Measurements from ENCODE around the gene SLC17A6.

Gene SLC17A6

DNA sequence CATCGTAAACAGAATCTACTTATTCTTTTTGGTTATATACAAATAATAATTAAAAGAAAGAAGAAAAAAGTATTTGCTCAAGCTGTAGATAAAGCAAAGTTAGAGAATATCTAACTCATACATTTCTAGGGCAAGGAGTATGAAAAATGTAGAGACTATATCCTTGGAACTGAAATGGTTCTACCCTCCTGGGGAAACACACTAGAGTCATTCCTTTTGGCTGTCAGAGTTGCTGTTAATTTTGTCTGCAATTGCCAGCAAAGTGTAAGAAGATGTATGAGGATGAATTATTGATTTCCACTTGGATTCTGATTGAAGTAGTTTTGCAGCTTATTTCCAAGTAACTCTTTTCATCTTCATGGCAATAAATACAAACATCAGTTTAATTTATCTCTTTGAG lies 69.1 kb downstream of the SLC17A6 start:
- no peak for ATAC-seq
- TF ChIP-seq CSDC2 (CRISPR knock-in tag; IDR thresholded peaks at IDR 0.05) (no peak), PPARA (CRISPR knock-in tag; IDR thresholded peaks at IDR 0.05; ENCODE audit: borderline replicate concordance) (no peak), TCF4 (CRISPR knock-in tag; IDR thresholded peaks at IDR 0.05; ENCODE audit: borderline replicate concordance) (no peak), ESRRG (CRISPR knock-in tag; IDR thresholded peaks at IDR 0.05) (no peak), SNAI2 (CRISPR knock-in tag; IDR thresholded peaks at IDR 0.05) (no peak), ARNTL (CRISPR knock-in tag; IDR thresholded peaks at IDR 0.05; ENCODE audit: borderline replicate concordance, low read depth) (no peak), TOX (CRISPR knock-in tag; IDR thresholded peaks at IDR 0.05; ENCODE audit: borderline replicate concordance) (no peak), ZFP30 (CRISPR knock-in tag; IDR thresholded peaks at IDR 0.05) (no peak), RARB (CRISPR knock-in tag; IDR thresholded peaks at IDR 0.05) (no peak), ZC3H10 (CRISPR knock-in tag; IDR thresholded peaks at IDR 0.05) (no peak), ISL1 (CRISPR knock-in tag; IDR thresholded peaks at IDR 0.05) (no peak), GLIS3 (CRISPR knock-in tag; IDR thresholded peaks at IDR 0.05) (no peak), BACH2 (CRISPR knock-in tag; IDR thresholded peaks at IDR 0.05; ENCODE audit: borderline replicate concordance) (no peak), ZNF565 (CRISPR knock-in tag; conservative IDR thresholded peaks at IDR 0.05; ENCODE audit: low read depth) (no peak)
- TF ChIP-seq, protein P1, sequence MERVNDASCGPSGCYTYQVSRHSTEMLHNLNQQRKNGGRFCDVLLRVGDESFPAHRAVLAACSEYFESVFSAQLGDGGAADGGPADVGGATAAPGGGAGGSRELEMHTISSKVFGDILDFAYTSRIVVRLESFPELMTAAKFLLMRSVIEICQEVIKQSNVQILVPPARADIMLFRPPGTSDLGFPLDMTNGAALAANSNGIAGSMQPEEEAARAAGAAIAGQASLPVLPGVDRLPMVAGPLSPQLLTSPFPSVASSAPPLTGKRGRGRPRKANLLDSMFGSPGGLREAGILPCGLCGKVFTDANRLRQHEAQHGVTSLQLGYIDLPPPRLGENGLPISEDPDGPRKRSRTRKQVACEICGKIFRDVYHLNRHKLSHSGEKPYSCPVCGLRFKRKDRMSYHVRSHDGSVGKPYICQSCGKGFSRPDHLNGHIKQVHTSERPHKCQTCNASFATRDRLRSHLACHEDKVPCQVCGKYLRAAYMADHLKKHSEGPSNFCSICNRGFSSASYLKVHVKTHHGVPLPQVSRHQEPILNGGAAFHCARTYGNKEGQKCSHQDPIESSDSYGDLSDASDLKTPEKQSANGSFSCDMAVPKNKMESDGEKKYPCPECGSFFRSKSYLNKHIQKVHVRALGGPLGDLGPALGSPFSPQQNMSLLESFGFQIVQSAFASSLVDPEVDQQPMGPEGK (CRISPR knock-in tag; IDR thresholded peaks at IDR 0.05; ENCODE audit: borderline replicate concordance): no peak
- TF ChIP-seq, protein P2, sequence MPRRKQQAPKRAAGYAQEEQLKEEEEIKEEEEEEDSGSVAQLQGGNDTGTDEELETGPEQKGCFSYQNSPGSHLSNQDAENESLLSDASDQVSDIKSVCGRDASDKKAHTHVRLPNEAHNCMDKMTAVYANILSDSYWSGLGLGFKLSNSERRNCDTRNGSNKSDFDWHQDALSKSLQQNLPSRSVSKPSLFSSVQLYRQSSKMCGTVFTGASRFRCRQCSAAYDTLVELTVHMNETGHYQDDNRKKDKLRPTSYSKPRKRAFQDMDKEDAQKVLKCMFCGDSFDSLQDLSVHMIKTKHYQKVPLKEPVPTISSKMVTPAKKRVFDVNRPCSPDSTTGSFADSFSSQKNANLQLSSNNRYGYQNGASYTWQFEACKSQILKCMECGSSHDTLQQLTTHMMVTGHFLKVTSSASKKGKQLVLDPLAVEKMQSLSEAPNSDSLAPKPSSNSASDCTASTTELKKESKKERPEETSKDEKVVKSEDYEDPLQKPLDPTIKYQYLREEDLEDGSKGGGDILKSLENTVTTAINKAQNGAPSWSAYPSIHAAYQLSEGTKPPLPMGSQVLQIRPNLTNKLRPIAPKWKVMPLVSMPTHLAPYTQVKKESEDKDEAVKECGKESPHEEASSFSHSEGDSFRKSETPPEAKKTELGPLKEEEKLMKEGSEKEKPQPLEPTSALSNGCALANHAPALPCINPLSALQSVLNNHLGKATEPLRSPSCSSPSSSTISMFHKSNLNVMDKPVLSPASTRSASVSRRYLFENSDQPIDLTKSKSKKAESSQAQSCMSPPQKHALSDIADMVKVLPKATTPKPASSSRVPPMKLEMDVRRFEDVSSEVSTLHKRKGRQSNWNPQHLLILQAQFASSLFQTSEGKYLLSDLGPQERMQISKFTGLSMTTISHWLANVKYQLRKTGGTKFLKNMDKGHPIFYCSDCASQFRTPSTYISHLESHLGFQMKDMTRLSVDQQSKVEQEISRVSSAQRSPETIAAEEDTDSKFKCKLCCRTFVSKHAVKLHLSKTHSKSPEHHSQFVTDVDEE (CRISPR knock-in tag; IDR thresholded peaks at IDR 0.05): no peak
- TF ChIP-seq, protein P3, sequence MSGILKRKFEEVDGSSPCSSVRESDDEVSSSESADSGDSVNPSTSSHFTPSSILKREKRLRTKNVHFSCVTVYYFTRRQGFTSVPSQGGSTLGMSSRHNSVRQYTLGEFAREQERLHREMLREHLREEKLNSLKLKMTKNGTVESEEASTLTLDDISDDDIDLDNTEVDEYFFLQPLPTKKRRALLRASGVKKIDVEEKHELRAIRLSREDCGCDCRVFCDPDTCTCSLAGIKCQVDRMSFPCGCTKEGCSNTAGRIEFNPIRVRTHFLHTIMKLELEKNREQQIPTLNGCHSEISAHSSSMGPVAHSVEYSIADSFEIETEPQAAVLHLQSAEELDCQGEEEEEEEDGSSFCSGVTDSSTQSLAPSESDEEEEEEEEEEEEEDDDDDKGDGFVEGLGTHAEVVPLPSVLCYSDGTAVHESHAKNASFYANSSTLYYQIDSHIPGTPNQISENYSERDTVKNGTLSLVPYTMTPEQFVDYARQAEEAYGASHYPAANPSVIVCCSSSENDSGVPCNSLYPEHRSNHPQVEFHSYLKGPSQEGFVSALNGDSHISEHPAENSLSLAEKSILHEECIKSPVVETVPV (CRISPR knock-in tag; IDR thresholded peaks at IDR 0.05): no peak
- TF ChIP-seq, protein P4, sequence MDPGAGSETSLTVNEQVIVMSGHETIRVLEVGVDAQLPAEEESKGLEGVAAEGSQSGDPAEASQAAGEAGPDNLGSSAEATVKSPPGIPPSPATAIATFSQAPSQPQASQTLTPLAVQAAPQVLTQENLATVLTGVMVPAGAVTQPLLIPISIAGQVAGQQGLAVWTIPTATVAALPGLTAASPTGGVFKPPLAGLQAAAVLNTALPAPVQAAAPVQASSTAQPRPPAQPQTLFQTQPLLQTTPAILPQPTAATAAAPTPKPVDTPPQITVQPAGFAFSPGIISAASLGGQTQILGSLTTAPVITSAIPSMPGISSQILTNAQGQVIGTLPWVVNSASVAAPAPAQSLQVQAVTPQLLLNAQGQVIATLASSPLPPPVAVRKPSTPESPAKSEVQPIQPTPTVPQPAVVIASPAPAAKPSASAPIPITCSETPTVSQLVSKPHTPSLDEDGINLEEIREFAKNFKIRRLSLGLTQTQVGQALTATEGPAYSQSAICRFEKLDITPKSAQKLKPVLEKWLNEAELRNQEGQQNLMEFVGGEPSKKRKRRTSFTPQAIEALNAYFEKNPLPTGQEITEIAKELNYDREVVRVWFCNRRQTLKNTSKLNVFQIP (CRISPR knock-in tag; IDR thresholded peaks at IDR 0.05; ENCODE audit: borderline replicate concordance, low read depth): no peak

DNA sequence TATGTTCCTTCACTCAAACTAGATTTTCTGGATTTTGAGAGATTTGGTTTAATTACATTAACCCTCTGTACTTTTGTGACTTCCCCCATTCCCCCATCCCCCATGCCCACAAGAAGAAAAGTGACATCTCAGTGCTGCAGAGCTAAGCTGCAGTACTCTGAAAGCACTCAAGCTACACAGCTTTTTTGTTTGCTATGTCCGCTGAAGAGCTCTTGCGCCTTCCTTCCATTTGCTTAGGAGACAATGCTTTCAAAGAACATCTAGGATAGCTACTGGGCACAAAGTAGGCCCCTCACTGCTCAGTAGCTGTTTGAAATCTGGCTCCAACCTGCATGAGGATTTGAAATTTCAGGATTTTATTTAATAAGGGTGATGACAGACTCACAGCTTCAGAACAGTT lies 69.7 kb downstream of the SLC17A6 start:
- no peak for TF ChIP-seq ZFP3 (CRISPR knock-in tag; IDR thresholded peaks at IDR 0.05)
- TF ChIP-seq CSDC2 (CRISPR knock-in tag; IDR thresholded peaks at IDR 0.05): no peak
- TF ChIP-seq, protein P3 (CRISPR knock-in tag; IDR thresholded peaks at IDR 0.05): no peak
- TF ChIP-seq OSR1 (CRISPR knock-in tag; IDR thresholded peaks at IDR 0.05): no peak
- TF ChIP-seq SNAI2 (CRISPR knock-in tag; IDR thresholded peaks at IDR 0.05): no peak
- TF ChIP-seq, protein P5, sequence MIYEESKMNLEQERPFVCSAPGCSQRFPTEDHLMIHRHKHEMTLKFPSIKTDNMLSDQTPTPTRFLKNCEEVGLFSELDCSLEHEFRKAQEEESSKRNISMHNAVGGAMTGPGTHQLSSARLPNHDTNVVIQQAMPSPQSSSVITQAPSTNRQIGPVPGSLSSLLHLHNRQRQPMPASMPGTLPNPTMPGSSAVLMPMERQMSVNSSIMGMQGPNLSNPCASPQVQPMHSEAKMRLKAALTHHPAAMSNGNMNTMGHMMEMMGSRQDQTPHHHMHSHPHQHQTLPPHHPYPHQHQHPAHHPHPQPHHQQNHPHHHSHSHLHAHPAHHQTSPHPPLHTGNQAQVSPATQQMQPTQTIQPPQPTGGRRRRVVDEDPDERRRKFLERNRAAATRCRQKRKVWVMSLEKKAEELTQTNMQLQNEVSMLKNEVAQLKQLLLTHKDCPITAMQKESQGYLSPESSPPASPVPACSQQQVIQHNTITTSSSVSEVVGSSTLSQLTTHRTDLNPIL (CRISPR knock-in tag; IDR thresholded peaks at IDR 0.05; ENCODE audit: low read depth): no peak
- no peak for TF ChIP-seq PPARA (CRISPR knock-in tag; IDR thresholded peaks at IDR 0.05; ENCODE audit: borderline replicate concordance)
- no peak for TF ChIP-seq RARB (CRISPR knock-in tag; IDR thresholded peaks at IDR 0.05)
- no peak for TF ChIP-seq ZNF565 (CRISPR knock-in tag; conservative IDR thresholded peaks at IDR 0.05; ENCODE audit: low read depth)
- TF ChIP-seq ZNF70 (CRISPR knock-in tag; IDR thresholded peaks at IDR 0.05): no peak
- no peak for ATAC-seq
